ENCODE measurements around the gene EIPR1.

DNA sequence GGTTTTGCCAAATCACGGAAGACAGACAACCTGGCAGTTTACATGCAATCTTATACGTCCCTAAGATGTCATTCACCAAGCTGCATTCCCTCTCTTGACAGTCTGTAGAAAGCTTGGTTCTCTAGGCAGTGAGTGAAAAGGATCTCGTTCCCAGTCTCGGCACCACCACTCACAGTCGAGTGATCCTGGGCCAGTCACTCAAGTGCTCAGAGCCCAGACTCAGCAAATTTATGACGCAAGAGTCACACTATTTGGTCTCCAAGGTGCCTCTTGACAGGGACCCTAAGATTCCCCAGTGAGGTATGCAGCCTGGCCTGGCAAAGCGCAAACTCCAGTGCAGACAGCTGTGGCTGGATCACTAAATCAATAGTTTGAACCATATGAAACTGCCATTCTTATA lies 77.9 kb downstream of the EIPR1 start:
- TF ChIP-seq, protein P1, sequence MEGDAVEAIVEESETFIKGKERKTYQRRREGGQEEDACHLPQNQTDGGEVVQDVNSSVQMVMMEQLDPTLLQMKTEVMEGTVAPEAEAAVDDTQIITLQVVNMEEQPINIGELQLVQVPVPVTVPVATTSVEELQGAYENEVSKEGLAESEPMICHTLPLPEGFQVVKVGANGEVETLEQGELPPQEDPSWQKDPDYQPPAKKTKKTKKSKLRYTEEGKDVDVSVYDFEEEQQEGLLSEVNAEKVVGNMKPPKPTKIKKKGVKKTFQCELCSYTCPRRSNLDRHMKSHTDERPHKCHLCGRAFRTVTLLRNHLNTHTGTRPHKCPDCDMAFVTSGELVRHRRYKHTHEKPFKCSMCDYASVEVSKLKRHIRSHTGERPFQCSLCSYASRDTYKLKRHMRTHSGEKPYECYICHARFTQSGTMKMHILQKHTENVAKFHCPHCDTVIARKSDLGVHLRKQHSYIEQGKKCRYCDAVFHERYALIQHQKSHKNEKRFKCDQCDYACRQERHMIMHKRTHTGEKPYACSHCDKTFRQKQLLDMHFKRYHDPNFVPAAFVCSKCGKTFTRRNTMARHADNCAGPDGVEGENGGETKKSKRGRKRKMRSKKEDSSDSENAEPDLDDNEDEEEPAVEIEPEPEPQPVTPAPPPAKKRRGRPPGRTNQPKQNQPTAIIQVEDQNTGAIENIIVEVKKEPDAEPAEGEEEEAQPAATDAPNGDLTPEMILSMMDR (IDR thresholded peaks at IDR 0.05), result no peak
- TF ChIP-seq POLR2A (IDR thresholded peaks at IDR 0.05), result no peak
- no peak for TF ChIP-seq EP300 (IDR thresholded peaks at IDR 0.05)

Data from ovary (tissue), 3 donors.